GM18526 (cell line): ENCODE data around the gene ZNF619.

Experiments
- POLR2A ChIP-seq: IDR thresholded peaks from 3 replicates; pipeline ENCODE4 v1.6.1; 2011; ENCODE audit not compliant: insufficient read length; ENCODE audit errors: extremely low read depth

ZNF619 gene

GRCh38 chr3:40458473-40458872 is 18.4 kb upstream of the ZNF619 start:
- no peak for TF ChIP-seq POLR2A

GRCh38 chr3:40461161-40461560 is 15.8 kb upstream of the ZNF619 start:
- no peak for TF ChIP-seq POLR2A

- no peak for TF ChIP-seq POLR2A
These were observed 13.3 kb upstream of the ZNF619 start for GRCh38 chr3:40463579-40463978.

GRCh38 chr3:40464339-40465110 is 12.4 kb upstream of the ZNF619 start:
- no peak for TF ChIP-seq POLR2A

GRCh38 chr3:40465111-40465407 is 11.9 kb upstream of the ZNF619 start:
- TF ChIP-seq POLR2A = no peak

DNA sequence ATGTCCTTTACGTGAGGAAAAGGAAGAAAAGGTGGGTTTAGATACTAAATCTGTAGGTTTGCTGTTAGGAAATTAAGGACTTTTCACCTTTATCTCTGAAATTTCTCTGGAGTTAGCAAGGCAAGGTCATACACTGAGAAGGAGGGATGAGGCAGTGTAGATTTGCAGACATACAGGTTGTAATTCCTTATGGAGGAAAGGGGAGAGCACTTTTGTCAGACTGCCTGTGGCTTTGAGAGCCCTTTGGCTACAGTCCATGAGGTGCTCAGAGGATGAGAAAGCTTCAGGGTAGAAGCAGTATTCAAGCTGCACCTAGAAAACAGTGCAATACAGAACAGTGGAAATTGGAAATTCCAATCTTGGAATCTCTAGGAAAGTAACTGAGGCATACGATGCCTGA is 11.5 kb upstream of the ZNF619 start:
- TF ChIP-seq POLR2A = no peak

- TF ChIP-seq POLR2A = no peak
These were observed 8.9 kb upstream of the ZNF619 start for GRCh38 chr3:40468018-40468417.

GRCh38 chr3:40470701-40471100 is 6.2 kb upstream of the ZNF619 start:
- TF ChIP-seq POLR2A = no peak

DNA sequence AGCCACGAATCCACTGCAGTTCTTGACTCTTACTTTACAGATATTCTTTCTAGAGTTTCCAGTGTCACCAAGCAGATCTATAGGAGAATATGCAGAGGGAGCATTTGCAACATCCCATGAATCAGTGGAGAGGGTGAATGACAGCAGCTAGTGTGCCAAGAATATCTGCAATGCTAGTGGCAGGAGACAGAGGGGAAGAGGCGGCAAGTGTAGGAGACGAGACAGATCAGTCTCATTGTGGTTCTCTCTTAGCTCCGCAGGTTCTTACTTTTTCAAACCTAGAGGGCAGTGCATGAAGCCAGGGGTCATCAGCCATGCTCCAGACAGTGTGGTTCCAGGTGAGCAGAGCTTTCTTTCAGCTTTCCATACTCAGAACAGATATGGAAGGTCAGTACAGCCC is 744 bp downstream of the ZNF619 start:
- no peak for TF ChIP-seq POLR2A

DNA sequence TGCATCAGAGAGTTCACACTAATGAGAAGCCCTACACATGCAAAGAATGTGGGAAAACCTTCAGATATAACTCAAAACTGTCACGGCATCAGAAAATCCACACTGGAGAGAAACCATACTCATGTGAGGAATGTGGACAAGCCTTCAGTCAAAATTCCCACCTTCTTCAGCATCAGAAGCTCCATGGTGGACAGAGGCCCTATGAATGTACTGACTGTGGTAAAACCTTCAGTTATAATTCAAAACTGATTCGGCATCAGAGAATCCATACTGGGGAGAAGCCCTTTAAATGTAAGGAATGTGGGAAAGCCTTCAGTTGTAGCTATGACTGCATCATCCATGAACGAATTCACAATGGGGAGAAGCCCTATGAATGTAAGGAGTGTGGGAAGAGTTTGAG is 10.2 kb downstream of the ZNF619 start:
- no peak for TF ChIP-seq POLR2A

DNA sequence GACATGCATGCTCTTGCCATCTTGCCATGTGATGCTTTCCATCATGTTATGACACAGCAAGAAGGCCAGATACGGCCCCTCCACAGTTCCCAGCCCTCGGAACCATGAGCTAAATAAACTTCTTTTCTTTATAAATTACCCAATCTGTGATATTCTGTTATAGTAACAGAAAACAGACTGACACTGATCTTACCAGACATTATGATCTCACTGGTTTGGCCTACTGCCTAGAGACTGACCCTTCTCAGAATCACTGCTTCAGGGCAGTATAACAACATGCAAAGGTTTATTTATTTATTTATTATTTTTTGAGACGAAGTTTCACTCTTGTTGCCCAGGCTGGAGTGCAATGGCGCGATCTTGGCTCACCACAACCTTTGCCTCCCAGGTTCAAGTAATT is 14.0 kb downstream of the ZNF619 start:
- TF ChIP-seq POLR2A = no peak

GRCh38 chr3:40494698-40495097 is 17.8 kb downstream of the ZNF619 start:
- TF ChIP-seq POLR2A = no peak

- TF ChIP-seq POLR2A = no peak
These were observed 20.4 kb downstream of the ZNF619 start for GRCh38 chr3:40497288-40497687.

DNA sequence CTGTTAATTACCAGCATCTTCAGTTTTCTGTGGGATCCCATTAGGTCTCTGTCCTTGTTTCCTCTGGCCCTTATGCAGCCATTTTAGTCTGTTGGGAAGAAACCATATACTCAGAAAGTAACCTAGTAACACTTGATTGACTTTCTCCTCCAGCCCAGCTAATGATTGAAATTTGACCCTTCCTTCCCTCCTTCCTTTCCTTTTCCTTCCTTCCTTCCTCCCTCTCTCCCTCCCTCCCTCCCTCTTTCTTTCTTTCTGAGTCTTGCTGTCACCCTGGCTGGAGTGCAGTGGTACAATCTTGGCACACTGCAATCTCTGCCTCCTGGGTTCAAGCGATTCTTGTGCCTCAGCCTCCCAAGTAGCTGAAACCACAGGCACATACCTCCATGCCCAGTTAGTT is 23.0 kb downstream of the ZNF619 start:
- TF ChIP-seq POLR2A = no peak

DNA sequence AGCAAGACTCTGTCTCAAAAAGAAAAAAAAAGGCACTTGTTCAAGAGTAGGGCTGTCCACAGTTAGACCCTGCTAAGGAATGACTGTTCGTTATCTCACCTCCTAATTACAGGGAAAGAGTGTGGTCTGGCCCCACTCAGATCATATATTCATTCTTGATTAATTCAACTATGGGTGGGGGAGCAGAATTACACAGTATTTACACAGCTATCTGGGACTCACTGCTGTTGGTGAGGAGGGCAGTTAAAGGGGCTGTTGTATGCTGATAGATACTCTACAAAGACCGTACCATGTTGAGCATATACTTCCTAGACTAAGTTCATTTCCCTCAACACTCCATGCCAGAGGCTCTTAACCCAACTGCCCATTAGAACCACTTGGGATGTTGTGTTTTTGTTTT is 25.1 kb downstream of the ZNF619 start:
- no peak for TF ChIP-seq POLR2A

DNA sequence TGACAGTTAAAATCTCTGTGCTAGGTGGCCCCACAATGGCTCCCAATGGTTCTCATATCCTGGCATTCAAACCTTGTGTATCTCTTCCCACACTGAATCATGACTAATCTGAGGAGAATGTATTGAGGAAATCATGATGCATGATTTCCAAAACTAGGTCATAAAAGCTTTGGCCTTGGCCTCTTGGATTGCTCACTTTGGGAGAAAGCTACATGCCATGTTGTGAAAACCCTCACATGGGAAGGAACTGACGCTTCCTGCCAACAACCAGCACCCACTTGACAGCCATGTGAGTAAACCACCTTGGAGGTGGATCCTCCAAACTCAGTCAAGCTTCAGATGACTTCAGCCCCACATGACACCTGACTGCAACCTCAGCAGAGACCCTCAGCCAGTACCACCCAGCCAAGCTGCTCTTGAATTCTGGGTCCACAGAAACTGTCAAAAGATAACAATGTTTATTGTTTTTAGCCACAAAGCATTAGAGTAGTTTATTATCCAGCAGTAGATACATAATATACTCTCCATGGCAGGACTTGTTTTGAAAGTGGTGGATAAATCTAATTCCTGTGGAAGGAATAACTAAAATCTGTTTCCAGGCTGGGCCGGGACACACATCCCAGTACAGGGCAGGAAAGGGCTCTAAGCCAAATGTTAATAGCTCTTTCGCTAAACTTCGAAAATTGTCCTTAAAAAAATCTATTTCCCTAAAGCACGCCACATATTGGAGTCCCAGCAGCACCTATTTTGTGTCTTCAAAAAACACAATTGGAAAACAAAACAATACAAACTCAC is 27.9 kb downstream of the ZNF619 start:
- TF ChIP-seq POLR2A = no peak
